Heart left ventricle (tissue), 16 donors: Measurements from ENCODE around the gene ANKRD28. TPM values are rescaled to one million over a fixed set of nuclear protein-coding genes. Genes with fewer than 3 reads are reported as not detected.
A peak's percentile ranks its signal among the peaks of the same experiment; 100 is the strongest.

Experiments used
- ATAC-seq, 4 donors: fragments of 200-7000 bp; cut with Tn5 transposase; one replicate each; pipeline ENCODE4 v1.9.1; 2020 to 2022; ENCODE audit warnings: moderate library complexity in 4 of 4, mild to moderate bottlenecking in 3 of 4, moderate number of reproducible peaks in 1 of 4
- DNase-seq, 5 donors: peaks; one replicate each; pipeline ENCODE4 v3.0.0-alpha.2; 2020
- H3K27ac ChIP-seq, 12 donors: fragments of 200-600 bp; sonication (generic) in 4 of 12; one replicate each; pipeline versions ENCODE4 v1.5.0 to v1.8.0; 2016 to 2022; ENCODE audit warnings: mild to moderate bottlenecking in 2 of 12
- H3K27me3 ChIP-seq, 9 donors: fragments of 200-600 bp; sonication (generic) in 2 of 9; one replicate each; pipeline versions ENCODE4 v1.5.1 to v1.8.0; 2016 to 2022; ENCODE audit warnings: mild to moderate bottlenecking in 3 of 9
- H3K36me3 ChIP-seq, 9 donors: fragments of 200-600 bp; sonication (generic) in 2 of 9; one replicate each; pipeline versions ENCODE4 v1.5.0 to v1.8.0; 2018 to 2022; ENCODE audit warnings: mild to moderate bottlenecking in 2 of 9
- H3K4me1 ChIP-seq, 12 donors: fragments of 200-600 bp; sonication (generic) in 4 of 12; one replicate each; pipeline versions ENCODE4 v1.5.0 to v1.8.0; 2016 to 2022; ENCODE audit warnings: mild to moderate bottlenecking in 3 of 12
- H3K4me3 ChIP-seq, 12 donors: fragments of 200-600 bp; sonication (generic) in 4 of 12; one replicate each; pipeline versions ENCODE4 v1.5.0 to v1.8.0; 2017 to 2022; ENCODE audit warnings: mild to moderate bottlenecking in 9 of 12, moderate library complexity in 4 of 12
- H3K9me3 ChIP-seq, 12 donors: fragments of 200-600 bp; sonication (generic) in 4 of 12; one replicate each; pipeline versions ENCODE4 v1.5.0 to v1.8.0; 2016 to 2022; ENCODE audit warnings: mild to moderate bottlenecking in 1 of 12
- POLR2A ChIP-seq, 2 donors: fragments of 450-650 bp; IDR thresholded peaks; one replicate each; pipeline ENCODE4 v1.6.1; 2017; ENCODE audit warnings: antibody characterized with exemption in 2 of 2, mild to moderate bottlenecking in 2 of 2, moderate library complexity in 2 of 2
- WGBS, 4 donors: extraction: QIAGEN DNeasy Blood & Tissue Kit in 2 of 4; methylation state at CpG; one replicate each; pipeline versions ENCODE4 v1.1.5 to v1.1.7; 2013 to 2018; 5-methylcytosine and 5-hydroxymethylcytosine counted together
- intact Hi-C, 10 donors: fragments of 100-400 bp; cut with DNase I; formaldehyde crosslinking; loops; one replicate each; pipeline versions ENCODE4 v1.11.1 to v1.14.2; 2022
- polyA plus RNA-seq, 2 donors: library from polyadenylated mRNA; stranded (reverse); fragments of 200-250 nt; gene quantifications; one replicate each; pipeline ENCODE4 v1.2.3, GENCODE V29; 2013
- total RNA-seq, 9 donors: library from RNA; depleted of rRNA in 2 of 9; stranded (reverse); fragments of >200 nt in 2 of 9; fragmentation: NEBNext Ultra II Directional in 3 of 9; extraction: Animal tissue kit (Norgen Biotek cat#: 25700) in 3 of 9; gene quantifications; one replicate each; pipeline versions ENCODE4 v1.1.0 to v1.2.4, GENCODE V29; 2016 to 2023
- TF ChIP-seq, protein P1 (sequence below), 12 donors: fragments of 200-600 bp; sonication (generic) in 4 of 12; IDR thresholded peaks; one replicate each; pipeline versions ENCODE4 v1.5.0 to v1.8.0; 2018 to 2022; ENCODE audit warnings: antibody characterized with exemption in 12 of 12, mild to moderate bottlenecking in 5 of 12
- donor health status: ischemic (EF 13 %, LVEDD 7.1; RV severe dilation, severe dysfunction).
- donor health status: healthy with polysubstance abuse.
- donor health status: DM: no; HTN: yes; CAD: no.
- donor health status: DM: no; HTN: no; CAD: no.
- donor health status: ischemic (EF 25% LVEDD 6.9; RV normal size, moderate dysfunction).
- donor health status: ischemic (EF 25% LVEDD 5.7; RV mildly dilated, moderate dysfunction).
- donor health status: healthy.
- donor health status: DM: yes; HTN: yes; CAD: no.
- donor health status: ischemic (EF 35%, LVEDD 5.7; RV mildly dilated, moderate dysfunction).
- donor health status: nonischemic (EF 11% LVEDD 7.7; RV severe dilation, severe dysfunction).
- donor health status: DM: yes; HTN: yes; CAD: no.
- donor health status: PGD.
- donor health status: ischemic (EF 29% LVEDD 5.4; RV normal size, mild dysfunction).
- donor health status: nonischemic (EF 23%, LVEDD 6.1; RV moderate dilation, normal function).

ANKRD28 gene
- total and polyA plus RNA-seq, 11 donors, result 4.9 to 32.1 (median 24.3) TPM

DNA sequence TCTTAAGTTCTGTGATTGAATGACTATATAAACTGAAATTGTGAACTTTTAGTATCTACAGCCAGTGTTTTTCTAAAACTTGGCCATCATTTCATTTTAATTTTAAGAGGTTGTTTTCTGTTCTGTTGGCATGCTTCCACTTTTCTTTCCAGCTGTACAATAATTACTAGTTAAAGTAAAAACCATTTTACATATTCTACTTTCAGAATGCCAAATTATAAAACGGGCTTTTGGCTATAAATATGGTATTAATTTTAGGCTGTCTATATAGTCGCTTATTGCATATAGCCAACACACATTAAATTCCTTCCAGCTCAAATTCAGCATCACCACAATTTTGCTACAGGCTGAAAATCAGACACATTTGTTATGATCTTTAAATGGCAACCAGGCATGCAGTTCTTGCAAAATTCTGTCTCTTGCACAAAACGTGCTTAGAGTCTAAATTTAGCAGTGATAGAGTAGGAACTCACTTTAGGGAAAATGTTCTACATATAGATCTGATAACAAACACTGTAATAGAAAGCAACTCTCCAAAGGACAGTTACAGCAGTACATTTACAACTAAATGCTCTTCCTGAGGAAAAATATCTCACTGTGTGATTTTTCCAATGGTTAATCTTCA, 115.1 kb downstream of the ANKRD28 start:
- Histone ChIP-seq H3K36me3 (peaks cover 0 to 59% (median 46%) of the 10 kb centered on the region in 9 donors), H3K27ac (peak overlapping the region in 2 of 12 donors; percentile 1 to 8), H3K4me1 (peaks cover 0 to 22% (median 9%) of the 10 kb centered on the region in 12 donors), H3K27me3 (no peaks in the 10 kb centered on the region), H3K9me3 (no peaks in the 10 kb centered on the region), H3K4me3 (no peak overlapping the region)
- intact Hi-C loops, result no loop called here
- ATAC-seq (peak in 1 of 4 donors; percentile 42), DNase-seq (no peak)
- no peak for TF ChIP-seq POLR2A (IDR thresholded peaks at IDR 0.05)
- TF ChIP-seq, protein P1, sequence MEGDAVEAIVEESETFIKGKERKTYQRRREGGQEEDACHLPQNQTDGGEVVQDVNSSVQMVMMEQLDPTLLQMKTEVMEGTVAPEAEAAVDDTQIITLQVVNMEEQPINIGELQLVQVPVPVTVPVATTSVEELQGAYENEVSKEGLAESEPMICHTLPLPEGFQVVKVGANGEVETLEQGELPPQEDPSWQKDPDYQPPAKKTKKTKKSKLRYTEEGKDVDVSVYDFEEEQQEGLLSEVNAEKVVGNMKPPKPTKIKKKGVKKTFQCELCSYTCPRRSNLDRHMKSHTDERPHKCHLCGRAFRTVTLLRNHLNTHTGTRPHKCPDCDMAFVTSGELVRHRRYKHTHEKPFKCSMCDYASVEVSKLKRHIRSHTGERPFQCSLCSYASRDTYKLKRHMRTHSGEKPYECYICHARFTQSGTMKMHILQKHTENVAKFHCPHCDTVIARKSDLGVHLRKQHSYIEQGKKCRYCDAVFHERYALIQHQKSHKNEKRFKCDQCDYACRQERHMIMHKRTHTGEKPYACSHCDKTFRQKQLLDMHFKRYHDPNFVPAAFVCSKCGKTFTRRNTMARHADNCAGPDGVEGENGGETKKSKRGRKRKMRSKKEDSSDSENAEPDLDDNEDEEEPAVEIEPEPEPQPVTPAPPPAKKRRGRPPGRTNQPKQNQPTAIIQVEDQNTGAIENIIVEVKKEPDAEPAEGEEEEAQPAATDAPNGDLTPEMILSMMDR (IDR thresholded peaks at IDR 0.05), result no peak
- WGBS, 4 donors, result 33 to 48% (median 41%) methylated on average over 3 of the region's 3 CpGs

DNA sequence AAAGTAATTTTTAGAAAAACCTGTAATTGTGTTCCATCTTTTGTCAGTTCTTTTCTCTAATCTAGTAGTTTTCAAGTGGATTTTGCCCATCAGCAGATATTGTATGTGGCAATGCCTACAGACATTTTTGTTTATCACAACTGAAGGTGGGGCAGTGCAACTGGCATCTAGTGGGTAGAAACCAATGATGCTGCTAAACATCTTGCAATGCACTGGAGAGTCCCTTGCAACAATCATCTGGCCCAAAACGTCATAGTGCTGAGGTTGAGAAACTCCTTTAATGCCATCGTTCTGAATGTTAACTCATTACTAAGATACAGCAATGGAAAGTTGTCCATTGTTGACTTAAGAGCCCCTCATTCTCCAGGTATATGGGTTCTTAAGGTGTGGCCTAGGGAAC, 116.1 kb downstream of the ANKRD28 start:
- Histone ChIP-seq H3K4me3 (no peak overlapping the region), H3K9me3 (no peaks in the 10 kb centered on the region), H3K27ac (no peak overlapping the region), H3K4me1 (peaks cover 0 to 22% (median 9%) of the 10 kb centered on the region in 12 donors), H3K27me3 (no peaks in the 10 kb centered on the region), H3K36me3 (peaks cover 0 to 62% (median 51%) of the 10 kb centered on the region in 9 donors)
- ATAC-seq (no peak), DNase-seq (no peak)
- intact Hi-C loops, result no loop called here
- no peak for TF ChIP-seq POLR2A (IDR thresholded peaks at IDR 0.05)
- TF ChIP-seq, protein P1 (IDR thresholded peaks at IDR 0.05), result no peak
- 81 to 86% (median 83%) methylated on average over 2 of the region's 2 CpGs for WGBS, 4 donors

DNA sequence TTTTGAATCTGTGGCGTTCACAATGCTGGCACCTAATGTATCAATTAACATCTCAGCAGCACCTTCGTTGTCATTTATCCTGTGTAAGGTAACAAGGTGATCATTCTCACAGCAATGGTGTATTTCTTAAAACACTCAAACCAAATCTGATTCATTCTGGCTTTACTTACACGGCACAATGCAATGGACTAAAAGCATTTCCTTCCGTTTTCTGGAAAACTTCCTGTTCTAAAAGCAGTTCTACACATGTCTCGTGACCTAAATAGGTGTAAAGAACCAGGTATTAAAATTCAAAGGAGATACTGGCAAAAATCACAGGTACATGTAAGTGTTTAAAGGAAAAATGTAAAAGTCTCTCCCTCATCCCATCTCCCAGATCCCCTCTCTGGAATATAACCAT, 118.5 kb downstream of the ANKRD28 start:
- WGBS, 4 donors, result 70 to 83% (median 77%) methylated on average over 5 of the region's 5 CpGs
- H3K4me1 ChIP-seq, result peaks cover 0 to 22% (median 9%) of the 10 kb centered on the region in 12 donors
- DNase-seq (no peak), ATAC-seq (no peak)
- intact Hi-C loops, result no loop called here
- no peak overlapping the region for H3K27ac ChIP-seq
- no peak for TF ChIP-seq POLR2A (IDR thresholded peaks at IDR 0.05)
- TF ChIP-seq, protein P1 (IDR thresholded peaks at IDR 0.05), result no peak
- no peaks in the 10 kb centered on the region for H3K9me3 ChIP-seq
- no peaks in the 10 kb centered on the region for H3K27me3 ChIP-seq
- H3K36me3 ChIP-seq, result peaks cover 0 to 65% (median 54%) of the 10 kb centered on the region in 9 donors
- no peak overlapping the region for H3K4me3 ChIP-seq

DNA sequence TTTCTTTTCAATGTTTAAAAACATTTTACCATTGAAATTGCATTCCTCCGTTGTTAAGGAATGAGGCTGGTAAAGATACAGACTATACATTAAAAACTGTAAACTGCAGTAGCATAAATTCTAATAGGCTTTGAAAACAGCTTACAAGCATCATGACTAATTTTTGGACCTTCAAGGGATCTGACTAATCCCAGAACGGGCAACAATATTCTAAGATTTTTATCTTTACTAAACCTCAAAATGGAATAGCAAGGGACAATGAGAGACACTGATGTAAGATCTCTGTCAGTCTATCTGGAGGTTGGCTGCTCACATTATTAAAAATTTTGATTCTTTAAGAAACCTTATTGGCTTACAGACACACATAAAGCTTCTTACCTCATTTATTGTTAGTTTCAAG, 121.5 kb downstream of the ANKRD28 start:
- DNase-seq (no peak), ATAC-seq (no peak)
- TF ChIP-seq POLR2A (IDR thresholded peaks at IDR 0.05), result no peak
- TF ChIP-seq, protein P1 (IDR thresholded peaks at IDR 0.05), result no peak
- 85 to 96% (median 91%) methylated on average over 2 of the region's 2 CpGs for whole genome bisulfite sequencing, 4 donors
- intact Hi-C loops, result no loop called here
- Histone ChIP-seq H3K9me3 (no peaks in the 10 kb centered on the region), H3K27ac (no peak overlapping the region), H3K36me3 (peaks cover 0 to 82% (median 70%) of the 10 kb centered on the region in 9 donors), H3K4me3 (no peak overlapping the region), H3K27me3 (no peaks in the 10 kb centered on the region), H3K4me1 (no peaks in the 10 kb centered on the region)
